ENCODE results near the gene ADM2.
"Not testable (repeated sequence)": the region's sequence is repeated elsewhere in the genome, so short reads cannot be mapped to it uniquely, and the experiment has no call there.

ADM2 gene

DNA sequence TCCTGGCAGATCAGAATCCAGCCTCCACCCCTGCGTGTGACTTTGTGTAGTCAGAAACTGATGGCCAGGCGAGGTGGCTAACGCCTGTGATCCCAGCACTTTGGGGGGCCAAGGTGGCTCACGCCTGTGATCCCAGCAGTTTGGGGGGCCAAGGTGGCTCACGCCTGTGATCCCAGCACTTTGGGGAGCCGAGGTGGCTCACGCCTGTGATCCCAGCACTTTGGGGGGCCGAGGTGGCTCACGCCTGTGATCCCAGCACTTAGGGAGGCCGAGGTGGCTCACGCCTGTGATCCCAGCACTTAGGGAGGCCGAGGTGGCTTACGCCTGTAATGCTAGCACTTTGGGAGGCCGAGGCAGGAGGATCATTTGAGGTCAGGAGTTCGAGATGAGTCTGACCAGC is 31.8 kb downstream of the ADM2 start:
- no peak overlapping the region for H3K27ac ChIP-seq
- ChIA-PET CTCF (no interaction called here), POLR2A (ENCODE audit: low non-redundant PET) (no interaction called here)
- TF ChIP-seq, protein P1, sequence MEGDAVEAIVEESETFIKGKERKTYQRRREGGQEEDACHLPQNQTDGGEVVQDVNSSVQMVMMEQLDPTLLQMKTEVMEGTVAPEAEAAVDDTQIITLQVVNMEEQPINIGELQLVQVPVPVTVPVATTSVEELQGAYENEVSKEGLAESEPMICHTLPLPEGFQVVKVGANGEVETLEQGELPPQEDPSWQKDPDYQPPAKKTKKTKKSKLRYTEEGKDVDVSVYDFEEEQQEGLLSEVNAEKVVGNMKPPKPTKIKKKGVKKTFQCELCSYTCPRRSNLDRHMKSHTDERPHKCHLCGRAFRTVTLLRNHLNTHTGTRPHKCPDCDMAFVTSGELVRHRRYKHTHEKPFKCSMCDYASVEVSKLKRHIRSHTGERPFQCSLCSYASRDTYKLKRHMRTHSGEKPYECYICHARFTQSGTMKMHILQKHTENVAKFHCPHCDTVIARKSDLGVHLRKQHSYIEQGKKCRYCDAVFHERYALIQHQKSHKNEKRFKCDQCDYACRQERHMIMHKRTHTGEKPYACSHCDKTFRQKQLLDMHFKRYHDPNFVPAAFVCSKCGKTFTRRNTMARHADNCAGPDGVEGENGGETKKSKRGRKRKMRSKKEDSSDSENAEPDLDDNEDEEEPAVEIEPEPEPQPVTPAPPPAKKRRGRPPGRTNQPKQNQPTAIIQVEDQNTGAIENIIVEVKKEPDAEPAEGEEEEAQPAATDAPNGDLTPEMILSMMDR (conservative IDR thresholded peaks at IDR 0.05; ENCODE audit: low read depth): no peak
- DNase-seq (ENCODE audit: low spot score): no peak

DNA sequence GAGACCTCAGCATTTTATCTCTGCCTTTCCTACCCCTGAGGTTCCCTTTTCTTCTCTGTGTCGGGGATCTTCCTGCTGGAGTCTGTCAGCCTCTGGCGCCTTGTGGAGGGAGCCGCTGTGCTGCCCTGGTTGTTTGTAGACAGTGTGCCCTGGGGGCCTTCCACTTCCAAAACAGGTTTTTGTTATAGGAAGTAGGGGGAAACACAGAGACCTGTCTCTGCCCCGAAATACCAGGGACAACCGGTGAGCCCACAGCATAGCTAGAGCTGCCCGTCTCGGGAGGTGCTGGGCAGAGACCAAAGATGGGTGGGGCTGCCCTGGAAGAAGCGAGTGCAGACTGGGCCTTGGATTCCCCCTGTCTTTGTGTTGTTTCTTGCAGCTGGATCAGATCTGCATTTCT is 34.7 kb downstream of the ADM2 start:
- CTCF ChIA-PET: no interaction called here
- TF ChIP-seq, protein P1 (conservative IDR thresholded peaks at IDR 0.05; ENCODE audit: low read depth): no peak
- no peak for DNase-seq (ENCODE audit: low spot score)
- POLR2A ChIA-PET (ENCODE audit: low non-redundant PET): no interaction called here
- H3K27ac ChIP-seq: peak overlapping the region; percentile 11; the same call in 1 of the 2 replicates

DNA sequence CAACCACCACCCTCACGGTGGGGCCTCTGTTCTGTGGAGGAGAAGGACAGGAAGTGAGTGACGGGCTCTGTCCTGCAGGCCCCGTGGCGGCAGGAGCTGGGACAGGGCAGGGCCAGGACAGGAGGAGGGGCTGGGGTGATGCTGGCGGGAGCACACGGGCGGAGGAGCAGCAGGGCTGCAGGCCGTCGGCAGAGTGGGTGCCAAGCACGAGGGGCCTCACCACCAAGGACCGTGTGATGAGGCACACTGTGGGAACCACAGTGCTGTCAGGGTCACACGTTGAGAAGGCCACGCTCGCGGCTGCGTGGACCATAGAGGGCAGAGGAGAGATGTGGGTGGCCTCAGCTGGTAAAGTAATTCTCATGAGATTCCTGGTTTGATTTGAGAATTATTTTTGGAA is 35.5 kb downstream of the ADM2 start:
- 0 out of 2 replicates have a peak overlapping the region, but pooled peaks have one; percentile 11 for H3K27ac ChIP-seq
- CTCF ChIA-PET: no interaction called here
- POLR2A ChIA-PET (ENCODE audit: low non-redundant PET): no interaction called here
- no peak for DNase-seq (ENCODE audit: low spot score)
- TF ChIP-seq, protein P1 (conservative IDR thresholded peaks at IDR 0.05; ENCODE audit: low read depth): no peak

DNA sequence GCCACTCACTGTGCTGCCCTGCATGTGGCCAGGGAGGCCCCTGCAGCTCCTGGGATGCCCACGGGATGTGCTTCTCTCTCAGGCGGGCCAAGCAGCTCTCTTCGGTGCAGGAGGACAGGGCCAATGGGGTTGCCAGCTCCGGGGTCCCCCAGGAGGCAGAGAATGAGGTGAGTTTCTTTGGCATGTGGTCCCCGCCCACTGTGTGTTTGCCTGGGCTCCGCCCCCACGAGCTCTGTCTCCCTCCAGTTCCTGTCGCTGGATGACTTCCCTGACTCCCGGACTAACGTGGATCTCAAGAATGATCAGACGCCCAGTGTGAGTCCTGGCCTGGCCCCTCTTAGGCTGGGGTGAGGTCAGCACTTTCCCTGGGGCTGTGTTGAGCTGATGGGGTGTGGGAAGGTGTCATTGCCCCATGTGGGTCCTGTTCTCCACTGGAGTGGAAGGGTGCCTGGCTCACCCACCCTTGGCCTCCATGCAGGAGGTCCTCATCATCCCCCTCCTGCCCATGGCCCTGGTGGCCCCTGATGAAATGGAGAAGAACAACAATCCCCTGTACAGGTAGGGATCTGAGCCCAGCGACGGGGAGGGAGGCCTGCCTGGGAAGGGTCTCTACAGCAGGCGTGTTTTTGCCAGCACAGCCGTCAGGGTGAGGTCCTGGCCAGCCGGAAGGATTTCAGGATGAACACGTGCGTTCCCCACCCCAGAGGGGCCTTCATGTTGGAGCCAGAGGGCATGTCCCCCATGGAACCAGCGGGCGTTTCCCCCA is 36.3 kb downstream of the ADM2 start:
- POLR2A ChIA-PET (ENCODE audit: low non-redundant PET): no interaction called here
- DNase-seq (ENCODE audit: low spot score): no peak
- CTCF ChIA-PET: no interaction called here
- peak overlapping the region; percentile 16; the same call in 1 of the 2 replicates for H3K27ac ChIP-seq
- TF ChIP-seq, protein P1 (conservative IDR thresholded peaks at IDR 0.05; ENCODE audit: low read depth): no peak

DNA sequence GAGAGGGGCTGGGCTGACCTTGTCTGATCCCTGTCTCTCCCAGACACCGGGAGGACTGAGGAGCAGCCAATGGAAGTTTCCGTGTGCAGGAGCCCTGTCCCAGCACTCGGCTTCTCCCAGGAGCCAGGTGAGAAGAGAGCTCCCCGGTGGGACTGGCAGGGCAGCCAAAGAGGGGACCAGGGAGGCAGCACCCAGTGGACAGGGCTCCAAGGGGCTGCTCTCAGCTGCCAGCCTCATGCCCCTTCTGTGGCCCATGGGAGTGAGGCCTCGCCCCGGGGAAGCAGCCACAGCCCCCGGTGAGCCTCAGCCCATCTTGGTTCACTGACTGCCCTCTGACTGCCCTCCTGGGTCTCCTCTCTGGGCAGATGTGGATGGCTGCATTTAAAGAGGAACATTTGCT is 37.3 kb downstream of the ADM2 start:
- peak overlapping the region; percentile 16 for H3K27ac ChIP-seq
- CTCF ChIA-PET: interaction anchor here (0.6 kb wide), 1 partner anchor 266 kb away, joined by 4 read pairs; no protein-coding TSS in a partner anchor
- TF ChIP-seq, protein P1 (conservative IDR thresholded peaks at IDR 0.05; ENCODE audit: low read depth): no peak
- no peak for DNase-seq (ENCODE audit: low spot score)
- POLR2A ChIA-PET (ENCODE audit: low non-redundant PET): no interaction called here

DNA sequence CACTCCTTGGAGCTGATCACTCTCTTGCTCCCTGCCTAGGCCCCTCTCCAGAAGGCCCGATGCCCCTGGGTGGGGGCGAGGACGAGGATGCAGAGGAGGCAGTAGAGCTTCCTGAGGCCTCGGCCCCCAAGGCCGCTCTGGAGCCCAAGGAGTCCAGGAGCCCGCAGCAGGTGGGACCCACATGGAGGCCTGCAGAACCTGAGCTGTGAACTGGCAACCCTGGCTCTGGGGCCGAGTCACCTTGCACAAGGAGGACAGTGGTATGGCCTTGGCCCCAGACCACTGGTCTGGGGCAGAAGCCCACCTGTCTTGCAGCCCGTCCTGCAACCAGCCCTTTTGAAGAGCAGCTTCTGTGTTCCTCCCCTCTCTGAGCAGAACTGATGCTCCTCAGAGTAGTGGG is 37.8 kb downstream of the ADM2 start:
- CTCF ChIA-PET: interaction anchor here (0.6 kb wide), 1 partner anchor 267 kb away, joined by 4 read pairs; no protein-coding TSS in a partner anchor
- POLR2A ChIA-PET (ENCODE audit: low non-redundant PET): no interaction called here
- DNase-seq (ENCODE audit: low spot score): no peak
- TF ChIP-seq, protein P1 (conservative IDR thresholded peaks at IDR 0.05; ENCODE audit: low read depth): no peak
- H3K27ac ChIP-seq: peak overlapping the region; percentile 16

DNA sequence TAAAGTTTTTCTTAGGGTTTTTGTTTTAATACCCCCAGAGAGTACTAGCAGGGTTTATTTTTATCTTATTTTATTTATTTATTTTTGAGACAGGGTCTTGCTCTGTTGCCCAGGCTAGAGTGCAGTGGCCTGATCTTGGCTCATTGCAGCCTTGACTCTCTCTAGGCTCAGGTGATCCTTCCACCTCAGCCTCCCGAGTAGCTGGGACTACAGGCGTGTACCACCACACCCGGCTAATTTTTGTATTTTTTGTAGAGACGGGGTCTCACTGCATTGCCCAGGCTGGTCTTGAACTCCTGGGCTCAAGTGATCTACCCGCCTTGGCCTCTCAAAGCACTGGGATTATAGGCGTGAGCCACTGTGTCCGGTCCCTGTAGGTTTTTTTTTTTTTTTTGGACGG is 38.8 kb downstream of the ADM2 start:
- CTCF ChIA-PET; POLR2A ChIA-PET (ENCODE audit: low non-redundant PET): not testable (repeated sequence)

More for the DNA sequence above, 38.8 kb downstream of the ADM2 start:
- DNase-seq (ENCODE audit: low spot score); H3K27ac ChIP-seq: not testable (repeated sequence)
